PC-9 (cell line): ENCODE measurements around the gene SENP3.

ENCODE experiments used
- EZH2 ChIP-seq: fragments of 200-600 bp; sonication (generic); IDR thresholded peaks from 2 replicates; pipeline ENCODE4 v1.8.0; 2017; ENCODE audit warnings: antibody characterized with exemption, low read depth
- TF ChIP-seq, protein P1 (sequence below): fragments of 200-600 bp; sonication (generic); conservative IDR thresholded peaks from 2 replicates; pipeline ENCODE4 v1.6.1; 2017; ENCODE audit warnings: mixed run types, antibody characterized with exemption, mild to moderate bottlenecking, moderate library complexity

DNA sequence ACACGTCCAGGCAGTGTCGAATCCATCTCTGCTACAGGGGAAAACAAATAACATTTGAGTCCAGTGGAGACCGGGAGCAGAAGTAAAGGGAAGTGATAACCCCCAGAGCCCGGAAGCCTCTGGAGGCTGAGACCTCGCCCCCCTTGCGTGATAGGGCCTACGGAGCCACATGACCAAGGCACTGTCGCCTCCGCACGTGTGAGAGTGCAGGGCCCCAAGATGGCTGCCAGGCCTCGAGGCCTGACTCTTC lies 10.5 kb downstream of the SENP3 start:
- TF ChIP-seq, protein P1, sequence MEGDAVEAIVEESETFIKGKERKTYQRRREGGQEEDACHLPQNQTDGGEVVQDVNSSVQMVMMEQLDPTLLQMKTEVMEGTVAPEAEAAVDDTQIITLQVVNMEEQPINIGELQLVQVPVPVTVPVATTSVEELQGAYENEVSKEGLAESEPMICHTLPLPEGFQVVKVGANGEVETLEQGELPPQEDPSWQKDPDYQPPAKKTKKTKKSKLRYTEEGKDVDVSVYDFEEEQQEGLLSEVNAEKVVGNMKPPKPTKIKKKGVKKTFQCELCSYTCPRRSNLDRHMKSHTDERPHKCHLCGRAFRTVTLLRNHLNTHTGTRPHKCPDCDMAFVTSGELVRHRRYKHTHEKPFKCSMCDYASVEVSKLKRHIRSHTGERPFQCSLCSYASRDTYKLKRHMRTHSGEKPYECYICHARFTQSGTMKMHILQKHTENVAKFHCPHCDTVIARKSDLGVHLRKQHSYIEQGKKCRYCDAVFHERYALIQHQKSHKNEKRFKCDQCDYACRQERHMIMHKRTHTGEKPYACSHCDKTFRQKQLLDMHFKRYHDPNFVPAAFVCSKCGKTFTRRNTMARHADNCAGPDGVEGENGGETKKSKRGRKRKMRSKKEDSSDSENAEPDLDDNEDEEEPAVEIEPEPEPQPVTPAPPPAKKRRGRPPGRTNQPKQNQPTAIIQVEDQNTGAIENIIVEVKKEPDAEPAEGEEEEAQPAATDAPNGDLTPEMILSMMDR, result no peak
- TF ChIP-seq EZH2, result no peak
